Body of pancreas (tissue), 4 donors: Measurements from ENCODE around the gene VPS33A.

Experiments used
- POLR2A ChIP-seq, 3 donors: fragments of 450-650 bp; IDR thresholded peaks; one replicate each; pipeline ENCODE4 v1.6.1; 2016; ENCODE audit warnings: antibody characterized with exemption in 3 of 3, mild to moderate bottlenecking in 2 of 3
- TF ChIP-seq, protein P1 (sequence below), 7 experiments: fragments of 450-650 bp in 4 of 7; fragments of 200-600 bp in 3 of 7; sonication (generic) in 3 of 7; IDR thresholded peaks; one replicate each; pipeline ENCODE4 v1.5.1; 2016 to 2019; ENCODE audit warnings: antibody characterized with exemption in 7 of 7

- TF ChIP-seq, protein P1, sequence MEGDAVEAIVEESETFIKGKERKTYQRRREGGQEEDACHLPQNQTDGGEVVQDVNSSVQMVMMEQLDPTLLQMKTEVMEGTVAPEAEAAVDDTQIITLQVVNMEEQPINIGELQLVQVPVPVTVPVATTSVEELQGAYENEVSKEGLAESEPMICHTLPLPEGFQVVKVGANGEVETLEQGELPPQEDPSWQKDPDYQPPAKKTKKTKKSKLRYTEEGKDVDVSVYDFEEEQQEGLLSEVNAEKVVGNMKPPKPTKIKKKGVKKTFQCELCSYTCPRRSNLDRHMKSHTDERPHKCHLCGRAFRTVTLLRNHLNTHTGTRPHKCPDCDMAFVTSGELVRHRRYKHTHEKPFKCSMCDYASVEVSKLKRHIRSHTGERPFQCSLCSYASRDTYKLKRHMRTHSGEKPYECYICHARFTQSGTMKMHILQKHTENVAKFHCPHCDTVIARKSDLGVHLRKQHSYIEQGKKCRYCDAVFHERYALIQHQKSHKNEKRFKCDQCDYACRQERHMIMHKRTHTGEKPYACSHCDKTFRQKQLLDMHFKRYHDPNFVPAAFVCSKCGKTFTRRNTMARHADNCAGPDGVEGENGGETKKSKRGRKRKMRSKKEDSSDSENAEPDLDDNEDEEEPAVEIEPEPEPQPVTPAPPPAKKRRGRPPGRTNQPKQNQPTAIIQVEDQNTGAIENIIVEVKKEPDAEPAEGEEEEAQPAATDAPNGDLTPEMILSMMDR (IDR thresholded peaks at IDR 0.05): no peak
- TF ChIP-seq POLR2A (IDR thresholded peaks at IDR 0.05): no peak
Measured at GRCh38 chr12:122250047-122250446, 16.2 kb downstream of the VPS33A start.
